ENCODE data around the gene UCN2.

GRCh38 chr3:48535578-48535977, 28.0 kb downstream of the UCN2 start:
- TF ChIP-seq, protein P1, sequence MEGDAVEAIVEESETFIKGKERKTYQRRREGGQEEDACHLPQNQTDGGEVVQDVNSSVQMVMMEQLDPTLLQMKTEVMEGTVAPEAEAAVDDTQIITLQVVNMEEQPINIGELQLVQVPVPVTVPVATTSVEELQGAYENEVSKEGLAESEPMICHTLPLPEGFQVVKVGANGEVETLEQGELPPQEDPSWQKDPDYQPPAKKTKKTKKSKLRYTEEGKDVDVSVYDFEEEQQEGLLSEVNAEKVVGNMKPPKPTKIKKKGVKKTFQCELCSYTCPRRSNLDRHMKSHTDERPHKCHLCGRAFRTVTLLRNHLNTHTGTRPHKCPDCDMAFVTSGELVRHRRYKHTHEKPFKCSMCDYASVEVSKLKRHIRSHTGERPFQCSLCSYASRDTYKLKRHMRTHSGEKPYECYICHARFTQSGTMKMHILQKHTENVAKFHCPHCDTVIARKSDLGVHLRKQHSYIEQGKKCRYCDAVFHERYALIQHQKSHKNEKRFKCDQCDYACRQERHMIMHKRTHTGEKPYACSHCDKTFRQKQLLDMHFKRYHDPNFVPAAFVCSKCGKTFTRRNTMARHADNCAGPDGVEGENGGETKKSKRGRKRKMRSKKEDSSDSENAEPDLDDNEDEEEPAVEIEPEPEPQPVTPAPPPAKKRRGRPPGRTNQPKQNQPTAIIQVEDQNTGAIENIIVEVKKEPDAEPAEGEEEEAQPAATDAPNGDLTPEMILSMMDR (IDR thresholded peaks at IDR 0.05) = no peak
- TF ChIP-seq, protein P2, sequence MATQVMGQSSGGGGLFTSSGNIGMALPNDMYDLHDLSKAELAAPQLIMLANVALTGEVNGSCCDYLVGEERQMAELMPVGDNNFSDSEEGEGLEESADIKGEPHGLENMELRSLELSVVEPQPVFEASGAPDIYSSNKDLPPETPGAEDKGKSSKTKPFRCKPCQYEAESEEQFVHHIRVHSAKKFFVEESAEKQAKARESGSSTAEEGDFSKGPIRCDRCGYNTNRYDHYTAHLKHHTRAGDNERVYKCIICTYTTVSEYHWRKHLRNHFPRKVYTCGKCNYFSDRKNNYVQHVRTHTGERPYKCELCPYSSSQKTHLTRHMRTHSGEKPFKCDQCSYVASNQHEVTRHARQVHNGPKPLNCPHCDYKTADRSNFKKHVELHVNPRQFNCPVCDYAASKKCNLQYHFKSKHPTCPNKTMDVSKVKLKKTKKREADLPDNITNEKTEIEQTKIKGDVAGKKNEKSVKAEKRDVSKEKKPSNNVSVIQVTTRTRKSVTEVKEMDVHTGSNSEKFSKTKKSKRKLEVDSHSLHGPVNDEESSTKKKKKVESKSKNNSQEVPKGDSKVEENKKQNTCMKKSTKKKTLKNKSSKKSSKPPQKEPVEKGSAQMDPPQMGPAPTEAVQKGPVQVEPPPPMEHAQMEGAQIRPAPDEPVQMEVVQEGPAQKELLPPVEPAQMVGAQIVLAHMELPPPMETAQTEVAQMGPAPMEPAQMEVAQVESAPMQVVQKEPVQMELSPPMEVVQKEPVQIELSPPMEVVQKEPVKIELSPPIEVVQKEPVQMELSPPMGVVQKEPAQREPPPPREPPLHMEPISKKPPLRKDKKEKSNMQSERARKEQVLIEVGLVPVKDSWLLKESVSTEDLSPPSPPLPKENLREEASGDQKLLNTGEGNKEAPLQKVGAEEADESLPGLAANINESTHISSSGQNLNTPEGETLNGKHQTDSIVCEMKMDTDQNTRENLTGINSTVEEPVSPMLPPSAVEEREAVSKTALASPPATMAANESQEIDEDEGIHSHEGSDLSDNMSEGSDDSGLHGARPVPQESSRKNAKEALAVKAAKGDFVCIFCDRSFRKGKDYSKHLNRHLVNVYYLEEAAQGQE (IDR thresholded peaks at IDR 0.05; ENCODE audit: insufficient read depth in 1 of 2, low read depth in 2 of 2, low read length in 1 of 2) = no peak
- TF ChIP-seq TCF7L2 (IDR thresholded peaks at IDR 0.05; ENCODE audit: low read depth, low read length) = no peak
